Hematopoietic multipotent progenitor cell treated with erythropoietin and hydrocortisone succinate and interleukin-3 and kit ligand, for 17 days (in vitro differentiated cells): Measurements from ENCODE around the gene KIAA1328.

Experiments used
- DNase-seq: peaks from one replicate; pipeline ENCODE4 v3.0.0-alpha.2; 2015; ENCODE audit warnings: low spot score

The KIAA1328 gene

DNA sequence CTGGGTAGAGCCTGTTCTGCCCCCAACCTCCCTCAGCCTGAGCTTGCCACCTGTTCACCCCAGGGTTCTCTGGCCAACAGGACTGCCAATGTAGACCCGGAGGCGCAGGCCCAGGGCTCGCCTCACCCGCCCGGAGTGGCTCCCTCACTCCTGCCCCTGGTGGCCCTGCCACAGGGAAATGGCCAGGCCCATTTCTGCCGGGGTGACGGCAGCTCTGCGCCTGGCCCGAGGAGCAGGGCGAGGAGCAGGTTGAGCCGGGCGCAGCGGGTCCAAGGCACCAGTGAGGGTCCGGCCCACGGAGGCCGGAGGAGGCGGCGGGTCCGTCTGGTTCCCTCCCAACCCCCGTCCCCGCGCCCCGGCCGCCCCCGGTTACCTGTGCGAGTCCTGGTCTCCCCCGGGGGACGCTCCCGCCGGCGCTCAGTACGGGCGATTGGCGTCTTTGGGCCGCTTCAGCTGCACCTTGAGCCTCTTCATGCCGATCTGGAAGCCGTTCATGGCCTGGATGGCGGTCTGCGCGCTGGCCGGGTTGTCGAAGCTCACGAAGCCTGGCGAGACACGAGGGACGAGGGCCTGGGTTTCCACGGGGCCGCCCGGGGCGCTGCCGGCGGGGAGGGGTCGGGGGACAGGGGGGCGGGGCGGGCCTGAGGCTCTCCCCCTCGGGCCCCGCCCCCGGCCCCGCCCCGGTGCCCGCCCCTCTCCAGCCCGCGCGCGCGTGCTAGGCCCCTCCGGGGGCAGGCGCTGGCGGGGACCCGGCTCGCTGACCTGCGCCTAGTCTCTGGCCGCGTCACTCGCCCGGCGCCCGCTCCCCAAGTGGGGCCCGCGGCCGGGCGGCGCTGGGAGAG, 424.7 kb downstream of the KIAA1328 start:
- DNase-seq, result no peak

DNA sequence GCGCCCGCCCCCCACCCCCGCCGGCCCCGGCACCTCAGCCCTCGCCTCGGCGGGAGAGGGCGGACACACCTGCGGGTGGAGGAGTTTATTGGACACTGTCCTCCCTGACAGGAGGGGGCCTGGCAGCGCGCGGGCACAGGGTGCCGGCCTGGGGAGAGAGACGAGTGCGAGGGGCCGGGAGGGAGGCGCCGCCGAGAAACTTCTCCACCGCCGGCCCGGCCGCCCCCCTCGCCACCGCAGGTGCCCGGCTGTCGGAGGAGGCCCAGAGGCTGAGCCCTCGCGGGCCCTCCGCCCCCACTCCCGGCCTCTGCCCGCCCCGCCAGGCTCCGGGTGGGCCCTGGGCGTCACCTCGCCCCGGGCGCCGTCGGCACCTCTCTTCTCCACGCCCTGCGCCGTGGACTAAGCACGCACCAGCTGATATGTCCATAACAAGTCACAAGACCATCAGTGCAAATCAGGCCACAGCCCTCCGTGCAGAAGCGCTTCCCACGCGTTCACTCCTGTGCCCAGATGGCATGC, 425.4 kb downstream of the KIAA1328 start:
- DNase-seq, result no peak

GRCh38 chr18:37254973-37255372, 426.0 kb downstream of the KIAA1328 start:
- no peak for DNase-seq

- DNase-seq, result no peak
Measured at GRCh38 chr18:37258131-37258530, 429.2 kb downstream of the KIAA1328 start.

GRCh38 chr18:37258819-37259218, 429.9 kb downstream of the KIAA1328 start:
- DNase-seq, result no peak

DNA sequence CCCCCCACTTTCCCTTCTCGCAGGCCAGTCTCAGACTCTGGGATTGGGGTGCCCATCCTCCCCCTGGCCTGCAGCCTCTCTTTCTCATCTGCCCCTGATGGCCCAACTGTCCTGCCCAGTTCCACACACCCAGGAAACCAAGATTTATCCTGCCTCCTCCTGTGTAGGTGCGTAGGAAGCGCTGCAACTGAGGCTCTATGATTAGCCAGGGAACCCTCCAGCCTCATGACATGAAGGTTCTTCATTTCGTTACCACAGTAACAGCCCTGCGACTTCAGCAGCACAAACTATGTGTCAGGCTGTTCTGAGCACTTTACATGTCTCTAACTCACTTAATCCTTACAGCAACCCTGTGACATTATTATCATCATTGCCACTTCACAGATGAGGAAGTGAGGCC, 430.8 kb downstream of the KIAA1328 start:
- DNase-seq, result no peak

DNA sequence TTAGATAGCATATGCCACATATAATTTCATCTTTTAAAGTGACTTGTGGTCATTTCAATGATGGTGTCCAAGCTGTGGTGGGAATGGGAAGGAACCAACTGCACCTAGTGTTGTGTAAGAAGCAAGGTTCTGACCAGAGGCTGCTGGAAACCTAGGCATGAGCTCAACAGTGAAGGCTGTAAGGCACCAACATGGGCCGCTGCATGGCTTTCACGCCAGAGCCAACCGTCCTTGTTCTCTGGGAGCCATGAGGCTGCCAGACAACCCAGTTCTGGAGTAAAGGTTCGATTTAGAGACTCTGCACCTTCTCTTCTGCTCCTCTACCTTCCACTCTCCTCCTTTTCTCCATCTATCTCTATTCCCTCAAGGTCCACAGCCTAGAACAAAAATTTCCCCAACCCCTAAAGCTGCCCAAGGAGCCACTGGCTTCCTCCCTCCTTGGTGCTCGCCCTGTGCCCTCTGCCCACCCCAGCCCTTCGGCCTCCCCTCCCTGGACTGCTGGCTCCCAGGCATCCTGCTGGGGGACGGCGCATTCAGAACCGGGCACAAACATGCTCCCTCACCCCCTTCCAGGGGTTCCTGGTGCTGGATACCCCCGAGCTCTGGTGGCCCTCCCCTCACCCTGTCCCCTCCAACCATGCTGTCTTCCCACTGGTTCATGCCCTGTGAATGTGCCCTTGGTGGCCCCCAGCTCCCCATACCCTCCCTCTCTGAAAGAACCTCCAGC, 431.6 kb downstream of the KIAA1328 start:
- DNase-seq, result no peak

DNA sequence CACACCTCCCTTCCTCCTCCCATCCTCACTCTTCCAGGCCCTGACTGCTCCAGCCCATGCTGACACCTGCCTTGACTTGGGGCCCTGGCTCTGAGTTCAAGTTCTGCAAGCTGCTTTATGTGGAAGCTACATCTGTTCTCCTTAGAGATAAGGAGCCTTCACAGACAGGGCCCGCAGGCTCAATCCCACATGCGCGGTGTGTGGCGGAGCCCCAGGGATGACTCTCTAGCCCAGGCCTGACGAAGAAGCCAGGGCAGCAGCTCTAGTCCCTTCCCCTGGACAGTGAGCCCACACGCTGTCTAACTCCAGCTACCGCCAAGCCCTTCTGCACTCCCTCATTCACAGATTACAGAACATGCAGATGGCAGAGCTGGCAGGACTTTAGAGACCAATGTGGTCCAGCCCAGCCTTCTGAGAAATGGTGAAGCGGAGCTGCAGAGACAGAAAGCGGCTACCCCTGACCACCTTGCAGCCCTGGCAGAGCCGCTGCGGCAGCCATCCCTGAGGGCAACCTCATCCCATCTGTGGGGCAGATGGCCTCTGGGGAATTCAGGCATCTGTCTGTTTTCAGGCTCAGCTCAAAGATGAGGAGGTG, 432.4 kb downstream of the KIAA1328 start:
- no peak for DNase-seq

DNA sequence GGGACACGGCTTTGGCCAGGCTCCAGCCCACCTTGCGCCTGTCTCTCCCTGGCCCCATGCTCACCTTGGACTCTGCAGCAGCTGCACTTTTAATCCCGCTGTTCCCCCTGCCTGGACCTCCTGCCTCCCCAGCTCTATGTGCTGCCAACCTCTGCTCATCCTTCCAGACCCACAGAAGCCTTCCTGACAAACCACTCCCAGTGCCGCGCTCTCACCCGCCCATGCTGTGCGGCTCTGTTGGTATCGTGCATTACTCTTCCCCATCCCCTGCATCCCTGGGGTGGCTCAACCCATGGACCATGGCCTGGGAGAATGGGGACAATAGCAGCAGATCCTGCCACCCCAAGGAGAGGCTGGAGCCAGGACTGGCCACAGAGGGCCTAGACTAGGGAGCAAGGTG, 433.1 kb downstream of the KIAA1328 start:
- DNase-seq, result no peak

DNA sequence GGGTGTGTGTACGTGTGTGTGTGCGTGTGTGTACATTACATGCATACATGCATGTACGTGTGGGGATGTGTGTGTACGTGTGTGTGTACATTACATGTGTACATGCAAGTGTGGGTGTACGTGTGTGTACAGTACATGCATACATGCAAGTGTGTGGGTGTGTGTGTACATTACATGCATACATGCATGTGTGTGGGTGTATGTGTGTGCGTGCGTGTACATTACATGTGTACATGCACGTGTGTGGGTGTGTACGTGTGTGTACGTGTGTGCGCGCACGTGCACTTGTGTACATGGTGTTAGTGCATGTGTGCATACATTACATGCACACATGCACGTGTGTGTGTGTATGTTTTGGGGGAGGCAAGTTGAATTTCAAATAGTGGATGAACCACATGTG, 436.0 kb downstream of the KIAA1328 start:
- no peak for DNase-seq

DNA sequence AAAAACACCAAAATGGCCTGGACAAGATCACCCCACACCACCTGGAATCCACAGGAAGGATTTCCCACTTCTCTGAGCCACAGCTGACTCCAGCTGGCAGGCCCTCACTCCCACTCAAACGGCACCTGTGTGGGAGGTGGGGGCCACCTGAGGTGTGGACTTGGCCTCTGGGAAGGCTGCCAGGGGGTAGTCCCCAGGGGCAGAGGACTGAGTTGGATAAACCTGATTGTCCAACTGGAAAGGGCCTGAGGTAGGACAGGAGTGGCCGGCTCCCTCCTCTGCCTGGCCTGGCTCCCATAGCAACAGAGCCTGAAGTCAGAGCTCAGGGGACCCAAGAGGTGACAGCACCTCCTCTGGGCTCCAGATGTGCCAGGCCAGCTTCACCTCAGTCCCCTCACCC, 436.5 kb downstream of the KIAA1328 start:
- DNase-seq, result no peak

DNA sequence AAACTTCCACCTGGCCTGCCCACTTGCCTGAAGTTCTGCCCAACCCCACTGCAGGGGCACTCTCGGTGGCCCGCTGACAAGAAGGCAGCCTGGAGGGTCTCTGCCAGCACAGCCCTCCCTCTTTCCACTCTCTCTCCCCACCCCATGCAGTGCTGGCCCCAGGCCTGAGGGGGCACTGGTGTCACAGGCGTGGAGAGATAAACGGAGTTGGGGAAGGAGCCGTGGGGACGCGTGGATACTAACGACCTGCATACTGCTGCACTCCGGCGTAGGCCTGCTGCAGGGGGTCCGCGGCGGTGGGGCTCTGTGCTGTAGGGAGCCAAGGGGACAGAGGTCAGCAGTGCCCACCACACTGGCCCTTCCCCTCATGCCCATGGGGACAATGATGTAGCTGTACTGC, 437.4 kb downstream of the KIAA1328 start:
- no peak for DNase-seq

- DNase-seq, result no peak
Measured at GRCh38 chr18:37270038-37270665, 441.2 kb downstream of the KIAA1328 start.

DNA sequence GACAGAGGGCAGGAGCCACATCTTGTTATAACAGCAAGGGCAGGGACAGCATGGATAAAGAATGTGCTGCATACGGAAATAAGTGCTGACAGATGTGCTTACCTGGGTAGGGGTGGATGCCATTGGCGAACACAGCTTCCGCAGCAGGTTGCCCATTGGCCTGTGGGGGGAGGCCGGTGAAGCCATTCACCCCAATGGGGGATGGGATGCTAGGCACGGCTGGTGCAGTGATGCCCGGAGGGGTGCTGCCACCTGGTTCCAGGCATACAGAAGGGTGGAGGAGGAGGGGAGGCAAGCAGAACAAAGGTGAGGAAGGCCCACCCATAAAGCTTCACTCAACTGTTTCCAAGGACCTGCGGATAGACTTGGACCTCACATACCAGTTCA, 441.7 kb downstream of the KIAA1328 start:
- no peak for DNase-seq

DNA sequence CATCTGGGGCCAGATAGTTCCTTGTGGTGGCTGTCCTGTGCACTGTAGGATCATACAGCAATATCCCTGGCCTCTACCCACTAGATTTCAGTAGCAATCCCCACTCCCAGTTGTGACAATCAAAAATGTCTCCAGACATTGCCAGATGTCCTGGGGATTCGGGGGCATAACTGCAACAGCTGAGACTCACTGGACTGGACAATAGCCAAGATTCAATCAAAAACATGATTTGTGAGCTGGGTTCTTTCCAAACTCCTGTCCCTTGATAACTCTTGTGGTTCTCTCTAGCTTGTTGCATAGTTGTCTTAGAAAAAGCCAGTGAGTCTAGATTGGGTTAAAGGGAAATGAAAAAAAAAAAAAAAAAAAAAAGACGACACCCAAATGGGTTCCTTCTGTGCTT, 443.3 kb downstream of the KIAA1328 start:
- no peak for DNase-seq

- no peak for DNase-seq
Measured at GRCh38 chr18:37272841-37273240, 443.9 kb downstream of the KIAA1328 start.

DNA sequence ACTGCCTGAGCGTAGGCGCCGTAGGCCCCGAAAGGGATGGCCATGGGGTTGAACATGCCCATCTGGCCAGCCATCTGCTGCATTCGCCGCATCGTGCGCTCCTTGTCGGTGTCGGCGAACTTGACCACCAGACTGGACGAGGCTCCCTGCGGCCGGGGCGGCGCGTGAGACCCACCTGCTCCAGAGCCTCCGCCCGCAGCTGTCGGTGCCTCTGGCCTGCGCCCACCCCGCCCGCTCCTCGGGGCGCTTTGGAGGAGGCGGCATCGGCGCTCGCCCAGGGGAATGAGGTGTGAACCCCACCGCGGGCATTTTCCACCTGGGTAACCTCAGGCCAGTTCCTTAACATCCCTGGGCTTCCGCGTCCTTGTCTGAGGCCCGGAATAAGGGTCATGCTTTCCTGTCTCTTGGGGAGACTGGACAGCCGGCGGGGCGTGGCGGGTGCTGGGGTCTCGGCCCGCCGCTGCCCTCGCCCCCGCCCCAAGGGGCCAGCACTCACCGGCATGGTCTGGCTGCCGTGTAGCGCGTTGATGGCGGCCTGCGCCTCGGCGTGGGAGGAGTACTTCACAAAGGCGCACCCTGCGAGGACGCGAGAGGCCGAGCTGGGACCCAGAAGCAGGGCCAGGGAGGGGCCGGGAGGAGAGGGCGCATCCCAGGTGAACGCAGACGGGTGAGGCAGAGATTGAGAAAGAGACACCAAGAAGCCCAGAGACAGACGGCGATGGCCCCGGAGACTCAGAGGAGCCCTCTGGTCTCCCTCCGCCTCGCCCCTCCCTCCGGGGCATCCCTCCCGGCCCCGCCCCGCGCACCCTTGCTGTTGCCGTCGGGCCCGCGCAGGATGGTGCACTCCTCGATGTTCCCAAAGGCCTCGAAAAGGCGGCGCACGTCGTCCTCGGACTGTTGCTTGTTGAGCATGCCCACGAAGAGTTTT, 445.6 kb downstream of the KIAA1328 start:
- DNase-seq, result no peak

GRCh38 chr18:37275237-37275741, 446.4 kb downstream of the KIAA1328 start:
- DNase-seq, result no peak

GRCh38 chr18:37276111-37276890, 447.4 kb downstream of the KIAA1328 start:
- DNase-seq, result no peak

DNA sequence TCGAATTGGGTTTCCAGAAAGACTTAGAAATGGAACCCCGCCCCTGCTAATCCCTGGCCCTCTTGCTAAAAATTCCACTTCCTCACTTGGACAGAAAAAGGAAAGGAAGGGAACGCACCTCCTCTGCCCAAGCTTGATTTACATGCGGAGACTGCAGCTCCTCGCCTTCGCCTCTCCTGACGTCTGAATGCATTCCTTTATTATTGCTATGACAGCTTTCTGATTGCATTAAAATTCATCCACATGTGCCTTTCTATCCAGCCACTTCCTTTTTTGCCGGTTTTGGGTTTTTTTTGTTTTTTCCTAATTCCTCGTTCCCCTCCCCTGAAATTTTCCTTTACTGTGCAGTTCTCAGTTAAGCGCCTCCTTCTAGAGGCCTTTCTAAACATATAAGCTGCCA, 448.9 kb downstream of the KIAA1328 start:
- no peak for DNase-seq
